H9 (cell line): Measurements from ENCODE around the gene RCAN3. TPM values are rescaled to one million over a fixed set of nuclear protein-coding genes. Genes with fewer than 3 reads are reported as not detected.
A peak's percentile ranks its signal among the peaks of the same experiment; 100 is the strongest.

Source experiments
- DNase-seq: peaks from one replicate; pipeline ENCODE4 v3.0.0-alpha.2; 2017
- H2AFZ ChIP-seq: one replicate; pipeline ENCODE4 v1.6.1; 2013; ENCODE audit warnings: mild to moderate bottlenecking, low read length, control low read depth, moderate library complexity
- H2AK5ac ChIP-seq: 2 replicates; pipeline ENCODE4 v1.6.1; 2013; ENCODE audit warnings: low read length, control low read depth, mixed read lengths; ENCODE audit not compliant: insufficient read length
- H2BK120ac ChIP-seq: one replicate; pipeline ENCODE4 v1.6.1; 2013; ENCODE audit warnings: low read depth, mild to moderate bottlenecking, low read length, control low read depth, inconsistent platforms; ENCODE audit not compliant: poor library complexity, severe bottlenecking
- H2BK12ac ChIP-seq: 2 replicates; pipeline ENCODE4 v1.6.1; 2013; ENCODE audit warnings: low read length, control low read depth, mixed read lengths, low read depth; ENCODE audit not compliant: insufficient read length
- H2BK15ac ChIP-seq: 2 replicates; pipeline ENCODE4 v1.6.1; 2013; ENCODE audit warnings: low read depth, low read length, control low read depth
- H2BK20ac ChIP-seq: one replicate; pipeline ENCODE4 v1.6.1; 2013; ENCODE audit warnings: low read depth, mild to moderate bottlenecking, low read length, control low read depth, inconsistent platforms; ENCODE audit not compliant: poor library complexity, severe bottlenecking
- H2BK5ac ChIP-seq: 2 replicates; pipeline ENCODE4 v1.6.1; 2013; ENCODE audit warnings: low read length, control low read depth, mixed read lengths; ENCODE audit not compliant: insufficient read length
- H3K14ac ChIP-seq: 2 replicates; pipeline ENCODE4 v1.6.1; 2013; ENCODE audit warnings: low read length, control low read depth; ENCODE audit not compliant: insufficient read depth
- H3K18ac ChIP-seq: 2 replicates; pipeline ENCODE4 v1.6.1; 2013; ENCODE audit warnings: low read depth, mild to moderate bottlenecking, mixed read lengths, low read length, control low read depth; ENCODE audit not compliant: insufficient read length
- H3K23ac ChIP-seq: 2 replicates; pipeline ENCODE4 v1.6.1; 2013; ENCODE audit warnings: low read length, control low read depth, mixed read lengths, low read depth; ENCODE audit not compliant: insufficient read length
- H3K23me2 ChIP-seq: 2 replicates; pipeline ENCODE4 v1.6.1; 2013; ENCODE audit warnings: low read depth, mild to moderate bottlenecking, mixed read lengths, low read length, control low read depth; ENCODE audit not compliant: insufficient read length, poor library complexity, severe bottlenecking
- H3K27ac ChIP-seq: 2 replicates; pipeline ENCODE4 v1.5.1; 2013; ENCODE audit warnings: low read length, control low read depth, mixed read lengths, low read depth; ENCODE audit not compliant: insufficient read length
- H3K27me3 ChIP-seq: 2 replicates; pipeline ENCODE4 v1.6.1; 2013; ENCODE audit warnings: low read length, control low read depth, inconsistent platforms; ENCODE audit not compliant: insufficient read depth
- H3K4ac ChIP-seq: 2 replicates; pipeline ENCODE4 v1.6.1; 2013; ENCODE audit warnings: low read depth, mild to moderate bottlenecking, control low read depth, inconsistent platforms, low read length, moderate library complexity
- H3K4me1 ChIP-seq: 2 replicates; pipeline ENCODE4 v1.6.1; 2013; ENCODE audit warnings: low read length, control low read depth, inconsistent platforms; ENCODE audit not compliant: insufficient read depth
- H3K4me2 ChIP-seq: 2 replicates; pipeline ENCODE4 v1.6.1; 2013; ENCODE audit warnings: low read length, control low read depth, mixed read lengths; ENCODE audit not compliant: insufficient read length, insufficient read depth
- H3K56ac ChIP-seq: 2 replicates; pipeline ENCODE4 v1.6.1; 2013; ENCODE audit warnings: low read depth, mild to moderate bottlenecking, mixed read lengths, low read length, control low read depth; ENCODE audit not compliant: insufficient read length
- H3K79me1 ChIP-seq: 2 replicates; pipeline ENCODE4 v1.6.1; 2013; ENCODE audit warnings: low read depth, mild to moderate bottlenecking, moderate library complexity, low read length, control low read depth, inconsistent platforms; ENCODE audit not compliant: insufficient read depth, poor library complexity, severe bottlenecking
- H3K79me2 ChIP-seq: 2 replicates; pipeline ENCODE4 v1.6.1; 2013; ENCODE audit warnings: low read length, control low read depth, inconsistent platforms; ENCODE audit not compliant: insufficient read depth
- H3K9ac ChIP-seq: 2 replicates; pipeline ENCODE4 v1.6.1; 2013; ENCODE audit warnings: low read length, control low read depth, mixed read lengths; ENCODE audit not compliant: insufficient read length; ENCODE audit errors: extremely low read depth
- H3K9me3 ChIP-seq: one replicate; pipeline ENCODE4 v1.6.1; 2013; ENCODE audit warnings: low read depth, low read length, inconsistent platforms; ENCODE audit not compliant: control insufficient read depth
- H3T11ph ChIP-seq: one replicate; pipeline ENCODE4 v1.6.1; 2013; ENCODE audit warnings: mild to moderate bottlenecking, low read length, control low read depth, inconsistent platforms
- H4K20me1 ChIP-seq: one replicate; pipeline ENCODE4 v1.6.1; 2013; ENCODE audit not compliant: control insufficient read depth, insufficient read length, insufficient read depth
- H4K5ac ChIP-seq: 2 replicates; pipeline ENCODE4 v1.6.1; 2013; ENCODE audit warnings: low read depth, mild to moderate bottlenecking, mixed read lengths, low read length, control low read depth; ENCODE audit not compliant: insufficient read length
- H4K8ac ChIP-seq: replicated peaks from 2 replicates; pipeline ENCODE4 v1.6.1; 2013; ENCODE audit warnings: low read length, control low read depth, mixed read lengths, low read depth; ENCODE audit not compliant: insufficient read length
- H4K91ac ChIP-seq: 2 replicates; pipeline ENCODE4 v1.6.1; 2013; ENCODE audit warnings: low read depth, mild to moderate bottlenecking, moderate library complexity, mixed read lengths, low read length, control low read depth; ENCODE audit not compliant: insufficient read length
- H3K27ac Mint-ChIP-seq, 3 experiments: 2 replicates in 2 of 3; 3 replicates in 1 of 3; pipeline ENCODE4 v1.8.0; 2020 to 2021; ENCODE audit warnings: mixed read lengths in 3 of 3, mild to moderate bottlenecking in 1 of 3, moderate library complexity in 1 of 3
- H3K27me3 Mint-ChIP-seq: 2 replicates; pipeline ENCODE4 v1.8.0; 2021; ENCODE audit warnings: low read depth, mild to moderate bottlenecking, moderate library complexity, mixed read lengths
- H3K36me3 Mint-ChIP-seq, 3 experiments: 2 replicates in 2 of 3; 3 replicates in 1 of 3; pipeline ENCODE4 v1.8.0; 2020 to 2021; ENCODE audit warnings: low read depth in 3 of 3, mixed read lengths in 3 of 3; ENCODE audit not compliant: insufficient read depth in 1 of 3
- H3K4me1 Mint-ChIP-seq, 2 experiments: 2 replicates each; pipeline ENCODE4 v1.8.0; 2020; ENCODE audit warnings: mixed read lengths in 2 of 2
- H3K4me3 Mint-ChIP-seq, 2 experiments: 2 replicates in 1 of 2; 3 replicates in 1 of 2; pipeline ENCODE4 v1.8.0; 2020 to 2021; ENCODE audit warnings: mild to moderate bottlenecking in 2 of 2, mixed read lengths in 2 of 2, moderate library complexity in 1 of 2
- H3K9me3 Mint-ChIP-seq, 2 experiments: 2 replicates in 1 of 2; 3 replicates in 1 of 2; pipeline ENCODE4 v1.8.0; 2020; ENCODE audit warnings: mild to moderate bottlenecking in 2 of 2, mixed read lengths in 2 of 2, moderate library complexity in 1 of 2
- CTCF ChIP-seq: fragments of 200-600 bp; sonication (generic); conservative IDR thresholded peaks from 3 replicates; pipeline ENCODE4 v1.8.0; 2021; ENCODE audit warnings: antibody characterized with exemption, mild to moderate bottlenecking
- WGBS: extraction: QIAGEN DNeasy Blood & Tissue Kit; methylation state at CpG from one replicate; pipeline ENCODE4 v1.1.7; 2013; ENCODE audit warnings: missing lambda C conversion rate, low lambda C conversion rate, mixed read lengths; ENCODE audit not compliant: insufficient read length; ENCODE audit errors: extremely low coverage; 5-methylcytosine and 5-hydroxymethylcytosine counted together
- total RNA-seq: library from RNA; stranded (reverse); gene quantifications from 2 replicates; pipeline ENCODE4 v1.2.1, GENCODE V29; 2021

The RCAN3 gene
- total RNA-seq, 1 experiment from 2014 or later: 13.0 TPM

GRCh38 chr1:24541711-24542346, 39.2 kb downstream of the RCAN3 start:
- Mint-ChIP-seq H3K27me3 (no peaks in the 10 kb centered on the region), H3K4me1 (peaks cover 20 to 29% of the 10 kb centered on the region in 2 experiments), H3K4me3 (no peak overlapping the region; a peak in 1 of 5 replicates), H3K36me3 (peaks cover 0 to under 1% (median 0%) of the 10 kb centered on the region in 3 experiments; a peak in 3 of 7 replicates), H3K27ac (no peak overlapping the region), H3K9me3 (no peaks in the 10 kb centered on the region)
- H3K56ac ChIP-seq: no peak overlapping the region
- no peaks in the 10 kb centered on the region for H3K4me1 ChIP-seq
- no peak overlapping the region for H3K4ac ChIP-seq
- TF ChIP-seq CTCF: peak; percentile 93
- no peaks in the 10 kb centered on the region for H3K9me3 ChIP-seq
- H3K79me2 ChIP-seq: no peaks in the 10 kb centered on the region
- no peaks in the 10 kb centered on the region for H3K27me3 ChIP-seq
- no peak overlapping the region for H2AK5ac ChIP-seq
- no peaks in the 10 kb centered on the region for H4K20me1 ChIP-seq
- no peak overlapping the region for H2BK5ac ChIP-seq
- H3K27ac ChIP-seq: no peak overlapping the region
- H4K8ac ChIP-seq: no peak overlapping the region
- H3K4me2 ChIP-seq: no peak overlapping the region
- DNase-seq: no peak
- H4K91ac ChIP-seq: no peak overlapping the region
- no peak overlapping the region for H3K14ac ChIP-seq
- no peak overlapping the region for H4K5ac ChIP-seq
- no peak overlapping the region for H3K18ac ChIP-seq
- no peak overlapping the region for H2AFZ ChIP-seq
- no CpG with 5 or more reads among the region's 8 CpGs for WGBS
- no peak overlapping the region for H3K9ac ChIP-seq
- H3K79me1 ChIP-seq: no peaks in the 10 kb centered on the region
- H2BK20ac ChIP-seq: no peak overlapping the region
- H3K23me2 ChIP-seq: no peaks in the 10 kb centered on the region
- no peak overlapping the region for H2BK120ac ChIP-seq
- H3T11ph ChIP-seq: no peak overlapping the region
- no peak overlapping the region for H2BK12ac ChIP-seq
- H3K23ac ChIP-seq: no peak overlapping the region
- no peak overlapping the region for H2BK15ac ChIP-seq
